DND-41 (cell line): ENCODE data around the gene NECAB3.

Experiments used
- ATAC-seq: fragments of 200-7000 bp; cut with Tn5 transposase; 3 replicates; pipeline ENCODE4 v1.9.1; 2021; ENCODE audit warnings: low read depth; ENCODE audit not compliant: insufficient read depth
- DNase-seq: peaks from one replicate; pipeline ENCODE4 v3.0.0-alpha.2; 2020
- H2AFZ ChIP-seq: 2 replicates; pipeline ENCODE4 v1.6.0; 2012; ENCODE audit warnings: low read depth, low read length
- H3K27ac ChIP-seq: 2 replicates; pipeline ENCODE4 v1.5.1; 2012; ENCODE audit warnings: low read length, inconsistent platforms
- H3K27me3 ChIP-seq: fragments of 200-600 bp; sonication (generic); 2 replicates; pipeline ENCODE4 v1.6.0; 2012; ENCODE audit warnings: low read length, mild to moderate bottlenecking, inconsistent platforms; ENCODE audit not compliant: insufficient read depth, poor library complexity
- H3K36me3 ChIP-seq: 2 replicates; pipeline ENCODE4 v1.5.1; 2012; ENCODE audit warnings: low read length, inconsistent platforms; ENCODE audit not compliant: insufficient read depth
- H3K4me1 ChIP-seq: 2 replicates; pipeline ENCODE4 v1.5.1; 2012; ENCODE audit warnings: mild to moderate bottlenecking, low read length; ENCODE audit not compliant: insufficient read depth
- H3K4me2 ChIP-seq: 2 replicates; pipeline ENCODE4 v1.6.0; 2012; ENCODE audit warnings: mild to moderate bottlenecking, moderate library complexity, low read length, inconsistent platforms; ENCODE audit not compliant: insufficient read depth
- H3K4me3 ChIP-seq, 2 experiments: fragments of 200-600 bp in 1 of 2; shearing (Covaris generic) in 1 of 2; 2 replicates each; pipeline ENCODE4 v1.5.1; 2012 to 2016; ENCODE audit warnings: inconsistent platforms in 2 of 2, low read length in 2 of 2, mild to moderate bottlenecking in 2 of 2, low read depth in 1 of 2, moderate library complexity in 1 of 2
- H3K79me2 ChIP-seq: 2 replicates; pipeline ENCODE4 v1.6.0; 2012; ENCODE audit warnings: low read length, inconsistent platforms; ENCODE audit not compliant: insufficient read depth
- H3K9ac ChIP-seq: 2 replicates; pipeline ENCODE4 v1.6.0; 2012; ENCODE audit warnings: low read depth, mild to moderate bottlenecking, inconsistent platforms, low read length, moderate library complexity
- H3K9me3 ChIP-seq: 2 replicates; pipeline ENCODE4 v1.5.1; 2012; ENCODE audit warnings: low read length, moderate library complexity, mild to moderate bottlenecking, inconsistent platforms; ENCODE audit not compliant: insufficient read depth, severe bottlenecking
- H4K20me1 ChIP-seq: 2 replicates; pipeline ENCODE4 v1.6.0; 2012; ENCODE audit warnings: low read length; ENCODE audit not compliant: insufficient read depth
- EZH2 ChIP-seq: IDR thresholded peaks from 3 replicates; pipeline ENCODE4 v1.6.1; 2012; ENCODE audit warnings: borderline replicate concordance, low read depth, mild to moderate bottlenecking, moderate library complexity, low read length, inconsistent platforms; ENCODE audit not compliant: severe bottlenecking
- TF ChIP-seq, protein P1 (sequence below): IDR thresholded peaks from 2 replicates; pipeline ENCODE4 v1.5.1; 2012; ENCODE audit warnings: borderline replicate concordance, low read length, moderate library complexity, mild to moderate bottlenecking; ENCODE audit not compliant: poor library complexity, severe bottlenecking; ENCODE audit errors: extremely low read depth

Gene NECAB3

DNA sequence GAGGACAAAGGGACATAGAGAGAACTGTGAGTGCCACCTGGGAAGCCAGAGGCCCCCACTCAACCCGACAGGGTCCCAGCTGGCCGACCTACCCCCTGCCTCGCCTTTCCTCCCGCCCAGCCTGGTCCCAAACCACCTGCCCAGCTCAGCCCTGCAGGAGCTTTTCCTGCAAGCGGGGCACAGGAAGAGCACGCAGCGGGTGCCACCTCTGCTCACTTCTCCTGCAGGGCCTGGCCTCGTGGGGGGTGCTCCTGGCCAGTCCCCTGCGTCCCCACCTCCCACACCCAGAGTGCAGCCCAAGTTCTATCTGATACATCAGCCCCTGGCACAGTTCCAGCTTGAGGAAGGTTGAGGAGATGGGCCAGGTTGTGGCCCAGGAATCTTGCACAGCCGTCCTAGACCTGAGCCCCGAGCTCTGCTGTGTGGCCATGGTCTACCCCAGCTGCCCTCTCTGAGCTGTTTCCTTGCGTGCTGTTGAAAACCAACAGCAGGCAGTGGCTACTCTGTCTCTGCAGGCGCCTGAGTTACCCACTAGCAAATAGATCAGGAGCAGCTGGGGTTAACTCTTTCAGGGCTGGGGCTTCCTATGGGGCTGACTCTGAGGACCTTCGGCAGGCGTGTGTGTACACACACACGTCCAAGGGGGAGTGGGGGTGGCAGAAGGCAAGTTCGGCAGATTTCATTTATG is 1.7 kb downstream of the NECAB3 start:
- peaks cover 29% of the 10 kb centered on the region for H3K4me1 ChIP-seq
- ATAC-seq (no peak), DNase-seq (no peak)
- TF ChIP-seq, protein P1, sequence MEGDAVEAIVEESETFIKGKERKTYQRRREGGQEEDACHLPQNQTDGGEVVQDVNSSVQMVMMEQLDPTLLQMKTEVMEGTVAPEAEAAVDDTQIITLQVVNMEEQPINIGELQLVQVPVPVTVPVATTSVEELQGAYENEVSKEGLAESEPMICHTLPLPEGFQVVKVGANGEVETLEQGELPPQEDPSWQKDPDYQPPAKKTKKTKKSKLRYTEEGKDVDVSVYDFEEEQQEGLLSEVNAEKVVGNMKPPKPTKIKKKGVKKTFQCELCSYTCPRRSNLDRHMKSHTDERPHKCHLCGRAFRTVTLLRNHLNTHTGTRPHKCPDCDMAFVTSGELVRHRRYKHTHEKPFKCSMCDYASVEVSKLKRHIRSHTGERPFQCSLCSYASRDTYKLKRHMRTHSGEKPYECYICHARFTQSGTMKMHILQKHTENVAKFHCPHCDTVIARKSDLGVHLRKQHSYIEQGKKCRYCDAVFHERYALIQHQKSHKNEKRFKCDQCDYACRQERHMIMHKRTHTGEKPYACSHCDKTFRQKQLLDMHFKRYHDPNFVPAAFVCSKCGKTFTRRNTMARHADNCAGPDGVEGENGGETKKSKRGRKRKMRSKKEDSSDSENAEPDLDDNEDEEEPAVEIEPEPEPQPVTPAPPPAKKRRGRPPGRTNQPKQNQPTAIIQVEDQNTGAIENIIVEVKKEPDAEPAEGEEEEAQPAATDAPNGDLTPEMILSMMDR: no peak
- no peak for TF ChIP-seq EZH2
- H3K36me3 ChIP-seq: peaks cover 32% of the 10 kb centered on the region
- H3K79me2 ChIP-seq: no peaks in the 10 kb centered on the region; the same call in 1 of the 2 replicates
- H3K9me3 ChIP-seq: no peaks in the 10 kb centered on the region
- H3K4me2 ChIP-seq: peak overlapping the region; percentile 89; the same call in 1 of the 2 replicates
- H3K9ac ChIP-seq: no peak overlapping the region
- H3K27ac ChIP-seq: no peak overlapping the region
- peaks cover 28% of the 10 kb centered on the region for H4K20me1 ChIP-seq
- no peak overlapping the region for H2AFZ ChIP-seq
- no peak overlapping the region for H3K4me3 ChIP-seq
- no peaks in the 10 kb centered on the region for H3K27me3 ChIP-seq

- H3K27ac ChIP-seq: no peak overlapping the region
- no peak overlapping the region for H3K9ac ChIP-seq
- peaks cover 29% of the 10 kb centered on the region for H3K4me1 ChIP-seq
- H3K27me3 ChIP-seq: no peaks in the 10 kb centered on the region
- TF ChIP-seq, protein P1: no peak
- TF ChIP-seq EZH2: no peak
- peaks cover 20% of the 10 kb centered on the region for H4K20me1 ChIP-seq
- H3K4me2 ChIP-seq: no peak overlapping the region
- H3K36me3 ChIP-seq: peaks cover 24% of the 10 kb centered on the region
- no peak overlapping the region for H3K4me3 ChIP-seq
- H2AFZ ChIP-seq: no peak overlapping the region
- no peaks in the 10 kb centered on the region; the same call in 1 of the 2 replicates for H3K79me2 ChIP-seq
- H3K9me3 ChIP-seq: no peaks in the 10 kb centered on the region
- no peak for DNase-seq
- no peak for ATAC-seq
Observed at GRCh38 chr20:33671573-33672288, 2.5 kb downstream of the NECAB3 start.

GRCh38 chr20:33670715-33671499 is 3.3 kb downstream of the NECAB3 start:
- ATAC-seq (no peak), DNase-seq (no peak)
- H3K27ac ChIP-seq: no peak overlapping the region
- H4K20me1 ChIP-seq: peaks cover 12% of the 10 kb centered on the region
- no peak overlapping the region for H3K4me2 ChIP-seq
- no peak overlapping the region for H3K4me3 ChIP-seq
- H3K36me3 ChIP-seq: peaks cover 15% of the 10 kb centered on the region; the same call in 1 of the 2 replicates
- no peak overlapping the region for H2AFZ ChIP-seq
- TF ChIP-seq, protein P1: no peak
- TF ChIP-seq EZH2: no peak
- no peaks in the 10 kb centered on the region; the same call in 1 of the 2 replicates for H3K79me2 ChIP-seq
- no peak overlapping the region for H3K9ac ChIP-seq
- no peaks in the 10 kb centered on the region for H3K9me3 ChIP-seq
- H3K4me1 ChIP-seq: peaks cover 29% of the 10 kb centered on the region
- no peaks in the 10 kb centered on the region for H3K27me3 ChIP-seq
